Right renal pelvis (tissue), 4 donors: ENCODE measurements around the gene FRMD4A. TPM values are rescaled to one million over a fixed set of nuclear protein-coding genes. Genes with fewer than 3 reads are reported as not detected.
"Not testable (repeated sequence)": the region's sequence is repeated elsewhere in the genome, so short reads cannot be mapped to it uniquely, and the experiment has no call there.

Source experiments
- DNase-seq, 4 donors: peaks; one replicate each; pipeline ENCODE4 v3.0.0-alpha.2; 2013; ENCODE audit warnings: low read depth in 4 of 4, low spot score in 3 of 4, missing footprints in 1 of 4
- polyA plus RNA-seq, 4 donors: library from polyadenylated mRNA; unstranded; fragments of 120-200 nt; gene quantifications; one replicate each; pipeline ENCODE4 v1.2.1, GENCODE V29; 2013; ENCODE audit not compliant: insufficient read length in 4 of 4

FRMD4A gene
- polyA plus RNA-seq, 4 donors, result 76.2 to 81.0 (median 78.2) TPM

DNA sequence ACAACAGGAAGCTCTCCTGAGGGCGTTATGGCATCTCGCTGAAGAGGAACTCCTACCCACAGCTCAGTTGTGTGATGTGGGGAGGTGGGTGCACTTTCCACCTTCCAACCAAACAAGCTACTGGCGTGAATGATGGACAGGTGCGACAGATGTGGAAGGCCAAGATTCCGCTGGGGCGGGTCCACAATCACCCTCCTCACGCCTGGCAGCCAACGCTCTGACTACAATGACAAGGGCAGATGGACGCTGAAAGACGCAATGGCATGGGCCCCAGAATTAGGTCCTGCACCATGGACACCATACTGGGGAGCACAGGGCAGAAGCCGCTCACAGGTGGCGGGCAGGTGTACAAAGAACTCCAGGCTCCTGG is 461.4 kb downstream of the FRMD4A start:
- no peak for DNase-seq

DNA sequence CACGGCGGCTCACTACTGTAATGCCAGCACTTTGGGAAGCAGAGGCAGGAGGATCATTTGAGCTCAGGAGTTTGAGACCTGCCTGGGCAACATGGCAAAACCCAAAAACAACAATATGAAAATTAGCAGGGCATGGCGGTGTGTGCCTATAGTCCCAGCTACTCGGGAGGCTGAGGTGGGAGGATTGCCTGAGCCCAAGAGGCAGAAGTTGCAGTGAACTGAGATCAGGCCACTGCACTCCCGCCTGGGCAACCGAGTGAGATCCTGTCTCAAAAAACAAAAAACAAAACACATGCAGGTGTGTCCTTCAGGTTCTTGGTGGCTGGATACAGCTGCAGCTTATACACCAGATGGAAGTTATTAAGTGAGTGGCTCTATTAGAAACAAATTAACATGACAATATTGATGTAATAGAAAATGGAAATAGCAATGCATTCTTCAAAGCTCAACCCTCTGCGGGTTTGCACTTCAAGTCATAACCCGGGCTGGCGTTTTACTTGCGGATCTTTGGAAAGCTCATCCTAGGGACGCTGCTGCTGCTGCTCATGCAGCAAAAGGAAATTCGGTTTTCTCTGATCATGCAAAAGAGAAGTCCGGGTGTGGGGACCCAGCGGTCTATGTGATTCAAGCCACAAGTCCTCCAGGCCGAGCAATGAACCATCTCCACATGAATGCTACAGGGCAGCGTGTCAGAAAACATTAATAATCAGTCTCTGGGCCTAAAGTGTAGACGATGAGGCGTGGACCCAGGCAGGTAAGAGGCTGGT is 462.0 kb downstream of the FRMD4A start:
- no peak for DNase-seq

DNA sequence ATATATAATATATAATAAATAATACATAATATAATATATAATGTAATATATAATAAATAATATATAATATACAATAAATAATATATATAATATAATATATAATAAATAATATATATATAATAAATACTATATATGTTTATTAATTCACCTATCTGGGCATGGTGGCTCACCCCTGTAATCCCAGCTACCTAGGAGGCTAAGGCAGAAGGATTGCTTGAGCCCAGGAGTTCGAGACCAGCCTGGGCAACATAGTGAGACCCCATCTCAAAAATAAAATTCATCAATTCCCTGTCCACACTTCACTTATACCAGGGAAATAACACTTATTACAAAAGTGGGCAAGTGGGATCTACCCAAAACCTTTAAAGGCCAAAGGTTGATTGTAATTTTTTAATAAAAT is 462.9 kb downstream of the FRMD4A start:
- DNase-seq, result no peak

DNA sequence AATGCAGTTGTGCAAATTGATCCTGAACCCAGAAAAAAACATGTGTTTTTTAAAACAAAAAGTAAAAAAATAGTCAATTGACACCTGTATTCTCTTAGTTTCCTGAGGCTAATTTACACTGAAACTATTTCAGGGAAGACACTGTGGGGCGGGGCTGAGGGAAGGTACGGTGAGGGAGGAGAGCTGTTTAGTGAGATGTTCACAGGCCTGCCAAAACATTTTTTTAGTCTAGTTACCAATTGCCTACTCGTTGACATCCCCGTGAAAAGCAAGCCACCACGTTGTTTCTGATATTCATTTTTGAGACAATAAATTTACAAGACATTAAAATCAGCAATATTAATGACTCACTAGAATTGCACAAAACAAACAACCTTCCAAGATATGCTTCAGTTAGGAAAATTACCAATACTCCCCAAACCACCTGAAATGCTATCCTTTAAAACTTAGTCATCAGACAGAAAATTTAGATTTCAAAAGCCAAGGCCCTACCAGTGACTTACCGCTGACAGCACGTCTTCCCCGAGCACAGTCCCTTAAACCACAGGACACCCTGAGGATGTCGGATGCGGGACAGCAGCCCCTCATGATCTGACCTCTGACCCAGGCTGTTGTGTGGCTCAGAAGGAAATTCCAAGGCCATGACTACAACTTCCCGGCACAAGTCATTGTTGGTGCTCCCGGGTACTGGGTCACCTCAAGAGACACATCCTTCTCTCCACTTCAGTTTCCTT is 464.8 kb downstream of the FRMD4A start:
- DNase-seq, result no peak

DNA sequence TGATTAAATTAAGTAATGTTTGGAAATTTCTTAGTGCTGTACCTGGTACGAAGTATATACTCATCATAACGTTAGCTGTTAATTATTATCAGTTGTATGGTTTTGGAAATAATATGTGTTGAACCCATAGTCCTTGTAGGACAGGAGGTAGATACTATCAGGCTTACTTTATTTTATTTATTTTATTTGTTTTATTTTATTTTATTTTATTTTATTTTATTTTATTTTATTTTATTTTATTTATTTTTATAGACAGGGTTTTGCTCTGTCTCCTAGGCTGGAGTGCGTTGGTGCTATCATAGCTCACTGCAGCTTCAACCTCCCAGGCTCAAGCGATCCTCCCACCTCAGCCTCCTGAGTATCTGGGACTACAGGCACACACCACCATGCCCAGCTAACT is 465.5 kb downstream of the FRMD4A start:
- not testable (repeated sequence) for DNase-seq

DNA sequence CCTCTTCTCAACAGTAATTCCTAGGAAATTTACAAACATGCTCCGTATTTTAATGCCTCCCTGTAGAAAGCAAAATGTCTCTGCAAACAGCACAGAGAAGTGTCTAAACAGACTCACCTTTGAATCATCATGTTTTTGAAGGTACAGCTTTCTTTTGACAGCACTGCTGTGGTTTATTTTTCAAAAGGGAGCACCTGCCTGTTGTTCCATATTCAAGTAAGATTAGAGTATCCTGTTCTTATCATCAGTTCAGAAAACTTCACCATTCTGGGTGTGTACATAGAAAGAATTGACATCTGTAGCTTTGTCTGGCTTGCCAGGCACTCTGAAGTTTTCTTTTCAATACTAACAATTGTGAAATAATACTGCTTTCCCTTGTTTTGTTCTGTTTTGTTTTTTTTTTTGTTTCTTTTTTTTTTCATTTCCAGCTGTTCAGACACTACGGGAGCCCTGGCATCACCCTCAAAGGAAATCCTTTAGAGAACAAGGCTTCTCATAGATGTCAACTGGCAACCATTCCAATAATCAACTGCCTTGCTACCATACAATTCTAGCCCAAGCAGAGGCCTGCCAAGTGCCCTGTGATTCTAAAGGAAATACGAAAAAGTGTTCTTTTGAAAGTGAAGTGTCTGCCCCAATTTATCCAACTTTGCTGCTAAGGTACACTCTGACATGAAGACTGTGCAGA is 468.0 kb downstream of the FRMD4A start:
- DNase-seq, result no peak

DNA sequence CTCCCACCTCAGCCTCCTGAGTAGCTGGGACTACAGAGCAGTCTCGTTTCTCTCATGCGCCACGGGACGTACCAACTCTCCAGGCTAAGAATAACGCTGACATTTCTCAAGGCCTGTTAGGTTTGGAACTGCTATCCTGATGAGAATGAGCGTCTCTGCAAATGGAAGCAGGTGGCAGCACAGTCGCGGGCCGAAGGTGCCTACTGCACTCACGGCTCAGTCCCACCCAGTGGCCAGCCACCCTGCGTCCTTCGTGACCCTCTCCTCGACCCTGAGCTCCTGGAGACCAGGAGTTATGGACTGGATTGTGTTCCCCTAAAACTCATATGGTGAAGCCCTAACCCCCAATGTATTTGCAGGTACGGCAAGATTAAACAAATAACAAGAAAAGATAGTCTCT is 469.8 kb downstream of the FRMD4A start:
- DNase-seq, result no peak

DNA sequence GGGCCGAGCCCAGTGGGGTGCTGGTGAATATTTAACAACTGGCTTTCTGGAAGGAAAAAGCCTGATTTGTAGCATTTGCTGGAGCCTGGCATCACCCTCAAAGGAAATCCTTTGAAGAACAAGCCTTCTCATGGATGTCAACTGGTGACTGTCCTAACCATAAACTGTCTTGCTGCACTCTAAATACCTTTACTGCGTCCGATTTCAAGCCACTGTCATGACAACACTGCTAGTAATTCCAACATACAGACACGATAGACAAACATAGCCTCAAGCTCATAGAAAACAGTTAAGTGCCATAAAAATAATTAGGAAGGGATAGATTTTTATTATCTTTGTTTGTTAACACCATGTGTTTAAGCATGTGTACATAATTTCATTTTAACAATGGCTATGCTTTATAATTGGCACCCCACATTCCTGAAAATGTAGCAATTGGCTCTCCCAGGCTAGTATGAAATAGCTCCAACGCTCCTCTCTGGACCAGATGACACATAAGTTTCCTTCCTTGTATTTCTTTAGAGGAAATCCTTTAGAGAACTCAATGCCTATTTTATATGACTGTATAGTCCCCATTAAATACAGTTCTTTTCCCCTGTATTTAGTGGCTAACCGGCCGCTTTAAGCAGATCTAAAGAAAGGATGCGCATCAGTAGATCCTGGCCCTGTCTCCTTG is 470.6 kb downstream of the FRMD4A start:
- no peak for DNase-seq

DNA sequence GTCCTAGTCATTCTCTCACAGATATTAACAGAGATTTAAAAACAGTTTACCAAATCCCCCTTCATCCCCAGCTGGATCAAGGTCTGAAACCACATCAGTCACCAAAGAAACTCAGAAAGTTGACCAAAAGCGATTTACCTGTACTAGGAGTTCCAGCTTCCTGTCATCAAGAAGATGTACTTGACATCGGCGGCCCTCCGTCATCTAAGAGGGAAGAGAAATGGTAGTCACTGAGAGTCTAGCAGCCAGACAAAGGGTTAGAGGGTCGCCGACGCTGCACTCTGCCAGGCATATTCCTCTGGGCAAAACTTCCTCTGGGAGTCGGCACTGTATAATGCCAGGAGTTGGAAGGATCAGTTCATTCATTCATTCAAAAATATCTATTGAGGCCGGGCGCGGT is 472.0 kb downstream of the FRMD4A start:
- DNase-seq, result no peak

DNA sequence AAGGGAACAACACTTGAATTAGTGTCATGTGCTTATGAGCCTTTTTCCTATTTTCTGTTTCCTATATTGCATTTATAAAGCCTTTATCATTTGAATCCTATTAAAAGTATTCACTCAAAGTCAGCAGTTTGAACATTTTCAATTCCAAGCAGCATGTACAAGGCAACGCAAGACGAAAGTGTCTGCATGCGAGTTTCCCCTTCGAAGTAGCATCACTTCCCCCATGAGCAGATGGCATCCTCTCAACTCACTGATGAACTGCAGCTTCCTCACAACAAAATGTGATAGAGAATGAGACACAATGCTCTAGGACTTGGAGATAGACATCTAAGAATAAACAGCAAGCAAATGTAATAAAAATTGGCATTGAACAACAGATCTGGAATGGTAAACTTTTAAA is 473.3 kb downstream of the FRMD4A start:
- no peak for DNase-seq

DNA sequence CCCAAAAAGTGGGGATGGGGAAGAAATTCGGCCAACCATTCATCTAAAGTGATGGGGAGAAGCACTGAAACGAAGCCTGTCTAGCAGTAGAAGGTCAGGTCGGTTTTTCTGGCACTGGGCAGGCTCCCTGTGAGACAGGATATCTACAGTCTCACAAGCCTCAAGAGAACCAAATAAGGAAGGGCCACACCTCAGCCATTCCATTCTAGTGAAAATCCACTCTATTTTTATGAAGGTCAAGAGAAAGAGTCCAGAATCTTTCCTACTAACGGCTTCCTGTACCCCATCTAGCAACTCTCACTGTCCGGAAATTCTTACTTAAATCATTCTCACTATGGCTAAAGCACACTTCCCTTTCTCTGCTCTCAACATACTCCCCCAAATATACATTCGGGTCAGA is 476.9 kb downstream of the FRMD4A start:
- DNase-seq, result no peak

DNA sequence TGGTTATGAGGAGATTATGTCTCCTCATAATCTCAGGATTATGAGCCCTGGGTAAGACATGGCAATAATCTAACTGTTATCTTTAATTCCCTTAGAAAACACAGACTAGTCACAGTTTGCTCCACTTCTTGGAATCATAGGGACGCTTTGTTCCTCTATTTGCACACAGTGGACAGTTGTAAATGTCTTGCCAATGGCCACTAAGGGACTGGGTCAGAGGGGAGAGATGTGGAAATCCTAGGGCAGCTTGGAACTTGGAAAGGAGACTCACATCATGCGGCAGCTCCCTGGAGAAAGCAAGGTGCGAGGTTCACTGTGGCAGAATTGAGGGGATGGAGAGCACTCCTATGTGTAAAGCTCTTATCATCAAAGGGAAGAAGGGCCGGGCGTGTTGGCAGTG is 477.9 kb downstream of the FRMD4A start:
- no peak for DNase-seq

DNA sequence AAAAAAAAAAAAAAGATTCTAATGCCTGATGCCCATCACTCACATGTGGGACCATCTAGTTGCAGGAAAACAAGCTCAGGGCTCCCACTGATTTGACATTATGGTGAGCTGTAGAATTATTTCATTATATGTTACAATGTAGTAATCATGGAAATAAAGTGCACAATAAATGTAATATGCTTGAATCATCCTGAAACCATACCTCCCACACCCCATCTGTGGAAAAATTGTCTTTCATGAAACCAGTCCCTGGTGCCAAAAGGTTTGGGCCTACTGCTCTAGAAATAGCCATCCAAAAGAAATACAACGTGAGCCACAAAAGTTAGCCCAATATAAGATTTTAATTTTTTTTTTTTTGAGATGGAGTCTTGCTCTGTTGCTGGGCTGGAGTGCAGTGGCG is 478.8 kb downstream of the FRMD4A start:
- no peak for DNase-seq

DNA sequence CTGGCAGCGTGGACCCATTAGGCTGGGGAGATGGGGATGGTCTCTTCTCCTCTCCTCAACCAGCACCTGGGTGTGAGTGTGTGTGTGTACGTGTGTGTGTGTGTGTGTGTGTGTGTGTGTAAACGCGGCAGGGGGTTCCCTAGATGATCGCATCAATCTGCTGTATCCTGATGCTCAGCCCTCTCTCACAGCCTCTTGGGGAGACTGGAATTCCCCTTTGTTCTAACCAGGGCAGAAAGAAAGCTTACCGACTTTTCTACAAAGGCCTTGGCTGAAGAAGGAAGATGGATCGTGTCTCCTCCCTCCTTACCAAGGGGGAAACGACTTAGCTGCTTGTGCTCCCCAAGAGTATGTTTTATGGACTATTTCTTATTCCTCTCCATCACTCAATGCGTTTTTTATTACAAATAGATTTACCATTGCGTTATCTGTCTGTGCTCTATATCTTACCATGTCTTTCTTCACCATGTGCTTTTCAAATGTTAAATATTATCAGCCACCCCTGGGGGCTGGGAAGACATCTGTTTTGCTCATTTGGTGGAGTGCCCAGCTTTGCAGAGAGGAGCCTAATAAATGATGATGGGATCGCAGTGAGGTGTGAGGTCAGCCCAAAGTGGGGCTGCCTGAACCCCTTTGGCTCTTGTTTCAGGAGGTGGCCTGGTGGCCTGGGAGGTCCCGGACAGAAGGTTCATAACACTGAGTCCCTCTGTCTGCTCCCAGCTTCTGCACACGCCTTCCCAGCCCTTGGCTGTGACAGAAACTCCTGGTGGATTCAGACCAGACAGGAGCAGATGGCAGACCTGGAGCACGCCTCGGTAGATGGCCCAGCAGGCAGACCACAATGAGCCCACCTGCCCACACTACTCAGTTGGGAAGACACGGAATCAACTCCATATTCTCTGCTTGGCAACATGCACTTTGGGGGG is 481.9 kb downstream of the FRMD4A start:
- DNase-seq, result no peak

DNA sequence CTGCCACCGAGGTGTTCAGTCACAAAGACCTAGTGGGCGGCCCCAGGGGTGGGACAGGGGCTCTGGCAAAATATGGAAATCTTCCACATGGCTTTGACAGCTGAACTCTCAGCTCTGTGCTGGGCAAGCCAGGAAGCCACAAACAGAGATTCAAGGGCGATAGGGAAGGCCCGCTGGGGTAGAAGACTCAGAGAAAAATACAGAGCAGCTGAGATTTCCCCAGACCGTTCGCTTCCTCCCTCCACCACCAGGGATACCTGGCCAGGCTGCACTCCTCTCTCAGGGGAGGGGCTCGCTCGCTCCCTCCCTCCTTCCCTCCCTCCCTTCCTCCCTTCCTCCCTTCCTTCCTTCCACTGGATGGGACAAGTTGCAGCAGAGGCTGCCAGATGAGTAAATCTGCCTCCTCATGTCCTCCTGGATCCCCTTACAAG is 483.5 kb downstream of the FRMD4A start:
- DNase-seq, result no peak

DNA sequence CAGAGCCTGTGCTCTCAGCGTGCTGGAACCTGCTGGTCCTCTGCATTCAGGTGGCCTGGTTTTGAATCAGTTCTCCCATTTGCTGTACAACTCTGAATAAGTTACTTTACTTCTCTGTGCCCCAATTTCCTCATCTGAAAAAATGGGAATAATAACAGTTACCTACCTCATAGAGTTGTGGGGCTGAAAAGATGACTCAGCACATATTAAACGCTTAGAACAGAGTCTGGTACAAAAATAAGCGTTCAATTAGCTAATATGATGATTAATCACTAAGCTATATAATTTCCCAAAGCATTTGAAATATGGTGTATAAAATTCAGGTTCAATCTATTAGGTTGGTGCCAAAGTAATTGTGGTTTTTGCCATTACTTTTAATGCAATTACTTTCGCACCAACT is 484.8 kb downstream of the FRMD4A start:
- DNase-seq, result no peak

DNA sequence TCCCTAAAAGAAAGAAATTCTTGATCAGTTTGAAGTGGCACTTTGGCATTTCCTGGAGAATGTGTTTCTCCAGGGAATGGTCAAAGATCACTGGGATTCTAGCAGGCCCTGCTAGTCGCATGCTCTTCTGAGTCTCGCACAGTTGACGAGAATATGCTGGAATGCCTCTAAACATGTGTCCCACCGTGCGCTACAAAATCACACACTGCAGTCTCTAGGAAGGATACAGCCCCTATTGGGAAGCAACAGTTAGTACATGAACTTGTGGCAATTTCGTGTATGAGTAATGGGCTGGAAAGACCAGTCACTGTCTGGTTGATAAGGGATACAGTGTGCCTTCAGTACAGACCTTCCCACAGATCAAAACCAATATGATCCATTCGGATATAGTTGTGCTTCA is 486.1 kb downstream of the FRMD4A start:
- DNase-seq, result no peak

DNA sequence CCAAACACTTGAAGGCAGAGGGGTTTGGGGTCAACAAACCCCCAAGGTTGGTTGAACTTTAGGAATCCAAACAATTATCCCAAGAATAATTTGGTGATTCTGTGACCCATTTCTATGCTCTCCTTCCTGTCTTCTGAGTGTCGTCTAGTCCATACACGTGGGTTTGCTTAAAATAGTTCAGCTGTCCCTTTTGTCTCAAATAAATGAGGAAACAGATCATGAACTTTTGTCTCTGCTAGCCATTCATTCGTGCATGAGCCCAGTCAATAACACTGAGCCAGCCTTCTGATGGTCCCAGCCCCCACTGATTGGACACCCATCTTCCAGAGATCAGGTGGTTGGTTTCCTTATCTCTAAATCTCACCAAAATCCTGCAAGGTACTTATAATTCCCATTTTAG is 488.6 kb downstream of the FRMD4A start:
- no peak for DNase-seq

DNA sequence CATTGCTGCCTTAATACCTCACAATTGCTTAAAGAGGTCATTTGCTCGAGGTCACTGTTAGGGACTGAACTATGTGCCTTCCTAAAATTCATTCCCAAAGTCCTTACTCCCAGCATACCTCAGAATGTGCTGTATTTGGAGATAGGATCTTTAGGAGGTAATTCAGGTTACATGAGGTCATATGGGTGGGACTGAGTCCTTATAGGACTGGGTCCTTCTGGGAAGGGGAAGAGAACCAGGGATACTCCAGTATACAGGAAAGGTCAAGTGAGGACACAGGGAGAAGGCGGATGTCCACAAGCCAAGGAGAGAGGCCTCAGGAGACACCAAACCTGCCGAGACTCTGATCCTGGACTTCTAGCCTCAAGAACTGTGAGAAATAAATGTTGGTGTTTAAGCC is 490.7 kb downstream of the FRMD4A start:
- DNase-seq, result no peak

DNA sequence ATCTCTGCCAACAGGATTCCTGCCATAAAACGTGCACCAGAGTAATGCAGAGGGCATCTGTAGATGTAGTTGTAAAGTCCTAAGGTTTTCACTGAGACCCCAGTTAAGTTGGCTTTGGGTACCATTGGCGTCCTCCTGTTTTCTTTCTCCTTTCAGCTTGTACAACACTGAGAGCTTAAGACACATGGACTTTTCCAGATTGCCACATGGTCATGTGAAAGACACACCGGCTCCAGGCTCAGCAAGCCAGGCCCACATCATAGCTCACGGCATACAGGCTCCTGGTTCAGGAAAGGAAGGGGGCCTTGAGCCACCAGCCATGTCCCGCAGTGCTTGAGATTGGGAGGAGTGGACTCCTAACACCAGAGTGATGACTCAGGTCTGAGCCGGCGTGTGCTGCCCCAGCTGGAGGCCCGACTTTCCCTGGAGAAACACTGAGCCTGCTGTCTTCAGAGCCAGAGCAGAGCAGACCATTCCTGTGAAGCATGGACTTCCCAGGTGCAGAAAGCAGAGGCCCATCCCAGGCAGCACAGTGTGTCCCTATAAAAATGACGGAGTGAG is 491.2 kb downstream of the FRMD4A start:
- no peak for DNase-seq
